GM10248 (cell line): ENCODE results near the gene HACD1.

Source experiments
- CTCF ChIA-PET: fragments of 300-600 bp; sonication (Branson Sonifier 250); formaldehyde crosslinking; extraction: SDS; loops from one replicate; lab custom pipeline; 2021; ENCODE audit warnings: antibody characterized with exemption; lab: Yijun Ruan, JAX
- POLR2A ChIA-PET: fragments of 350-650 bp; sonication (Branson Sonifier 250); formaldehyde crosslinking; extraction: SDS; loops from one replicate; lab custom pipeline; 2020; ENCODE audit warnings: antibody characterized with exemption; lab: Yijun Ruan, JAX
- DNase-seq: peaks from one replicate; pipeline ENCODE4 v3.0.0; 2012; ENCODE audit errors: extremely low spot score
- CTCF ChIP-seq: IDR thresholded peaks from 2 replicates; pipeline ENCODE4 v1.5.1; 2012; ENCODE audit warnings: mild to moderate bottlenecking, low read depth; ENCODE audit errors: extremely low read depth, missing control alignments, control extremely low read depth

HACD1 gene

GRCh38 chr10:17645621-17646345, 28.6 kb upstream of the HACD1 start:
- DNase-seq, result no peak
- no peak for TF ChIP-seq CTCF
- CTCF ChIA-PET, result interaction anchor here (0.6 to 4.1 kb wide), 3 partner anchors 8 to 155 kb away, joined by 4 to 18 read pairs (median 12); no protein-coding TSS in a partner anchor
- POLR2A ChIA-PET, result no interaction called here

DNA sequence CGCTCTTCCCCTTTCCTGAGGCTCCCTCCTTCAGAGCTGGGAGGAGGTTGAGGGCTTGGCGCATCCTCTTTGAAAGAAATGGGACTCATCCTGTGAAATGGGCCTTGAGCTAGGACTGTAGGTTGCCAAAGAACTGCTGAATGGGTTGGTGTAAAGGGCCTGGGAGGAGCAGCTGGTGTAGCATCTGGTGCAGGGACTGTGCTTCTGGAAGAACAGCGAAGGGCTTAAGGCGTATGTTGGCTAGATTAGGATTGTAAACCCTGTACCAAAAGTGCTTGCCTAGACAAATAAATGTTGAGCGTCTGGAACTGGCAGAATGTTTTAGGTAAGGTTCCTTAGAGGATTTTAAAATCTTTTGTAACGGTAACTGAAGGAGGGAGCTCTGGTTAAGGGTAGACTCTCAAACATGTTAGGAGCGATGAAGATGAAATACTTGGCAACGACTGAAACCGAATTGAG, 27.3 kb upstream of the HACD1 start:
- CTCF ChIA-PET, result interaction anchor here (0.5 to 4.1 kb wide), 14 partner anchors 9 to 100 kb away, joined by 3 to 18 read pairs (median 4); no protein-coding TSS in a partner anchor
- TF ChIP-seq CTCF, result no peak
- DNase-seq, result peak; percentile 23
- POLR2A ChIA-PET, result interaction anchor here (0.6 to 1.5 kb wide), 4 partner anchors 11 to 92 kb away, joined by 3 to 4 read pairs (median 3); no protein-coding TSS in a partner anchor

DNA sequence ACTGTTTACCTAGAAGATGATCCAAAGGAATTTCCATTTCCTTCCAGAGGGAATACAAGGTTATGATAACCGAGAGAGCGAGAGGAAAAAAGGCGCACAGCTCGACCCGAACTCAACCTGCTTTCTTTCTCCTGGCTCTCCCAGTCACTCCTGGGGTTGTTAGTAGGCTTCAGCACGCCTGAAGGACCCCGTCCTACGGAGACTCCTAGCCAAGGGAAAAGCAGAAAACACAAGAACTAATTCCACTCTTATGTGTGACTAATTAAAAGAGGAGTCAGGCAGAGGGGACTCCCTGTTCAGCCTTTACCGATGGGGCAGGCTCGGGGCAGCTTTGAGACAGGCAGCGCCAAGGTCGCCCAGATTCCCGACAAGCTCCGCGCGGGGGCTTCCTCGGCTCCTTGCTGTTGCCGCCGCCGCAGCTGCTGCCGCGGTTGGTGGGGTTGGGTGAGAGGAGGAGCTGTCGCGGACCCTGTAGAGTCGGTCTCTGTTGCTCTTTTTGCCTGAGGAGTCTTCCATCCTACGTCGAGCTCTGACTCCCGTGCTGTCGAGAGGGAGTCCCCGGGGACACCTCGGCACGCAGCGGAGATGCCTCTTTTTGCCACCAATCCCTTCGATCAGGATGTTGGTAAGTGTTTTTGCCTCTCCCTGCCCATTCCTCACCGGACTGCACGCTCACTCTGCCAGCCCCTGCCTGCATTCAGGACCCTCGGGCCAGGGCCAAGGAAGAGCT, 26.7 kb upstream of the HACD1 start, which contains the start of gene STAM:
STAM (plus strand) TSS at position 397 of the 730 bp plus-strand sequence; CDS start at position 586, 189 bp downstream.
- TF ChIP-seq CTCF, result no peak
- CTCF ChIA-PET, result interaction anchor here (0.6 to 4.1 kb wide), 18 partner anchors 10 to 101 kb away, joined by 3 to 18 read pairs (median 3); no protein-coding TSS in a partner anchor
- POLR2A ChIA-PET, result interaction anchor here (0.6 to 1.5 kb wide), 5 partner anchors 10 to 93 kb away, joined by 3 to 4 read pairs (median 3); no protein-coding TSS in a partner anchor
- DNase-seq, result peak; percentile 89

GRCh38 chr10:17643339-17643754, 26.2 kb upstream of the HACD1 start:
- no peak for DNase-seq

GRCh38 chr10:17640331-17640816, 23.2 kb upstream of the HACD1 start:
- POLR2A ChIA-PET, result no interaction called here
- CTCF ChIA-PET, result no interaction called here
- no peak for DNase-seq
- TF ChIP-seq CTCF, result no peak

More at GRCh38 chr10:17643339-17643754, 26.2 kb upstream of the HACD1 start:
- ChIA-PET CTCF (interaction anchor here (0.7 to 4.1 kb wide), 13 partner anchors 9 to 101 kb away, joined by 3 to 18 read pairs (median 4); no protein-coding TSS in a partner anchor), POLR2A (interaction anchor here (1.5 kb wide), 1 partner anchor 10 kb away, joined by 4 read pairs; no protein-coding TSS in a partner anchor)
- no peak for TF ChIP-seq CTCF

- no peak for TF ChIP-seq CTCF
- CTCF ChIA-PET, result interaction anchor here (1.5 kb wide), 1 partner anchor 99 kb away, joined by 3 read pairs; no protein-coding TSS in a partner anchor
- no peak for DNase-seq
- POLR2A ChIA-PET, result no interaction called here
Measured at GRCh38 chr10:17637869-17638268, 20.7 kb upstream of the HACD1 start.
